Endodermal cell (in vitro differentiated cells): ENCODE results near the gene RPS23. TPM values are rescaled to one million over a fixed set of nuclear protein-coding genes. Genes with fewer than 3 reads are reported as not detected.

ENCODE experiments used
- DNase-seq: peaks from one replicate; pipeline ENCODE4 v3.0.0-alpha.2; 2017
- H3K27ac ChIP-seq: 2 replicates; pipeline ENCODE4 v1.5.1; 2013; ENCODE audit warnings: mild to moderate bottlenecking, low read depth, low read length, moderate library complexity
- H3K27me3 ChIP-seq: 2 replicates; pipeline ENCODE4 v1.6.1; 2013; ENCODE audit warnings: mild to moderate bottlenecking, low read length, moderate library complexity; ENCODE audit not compliant: insufficient read depth, control insufficient read depth, poor library complexity, severe bottlenecking
- H3K36me3 ChIP-seq: 2 replicates; pipeline ENCODE4 v1.7.0; 2013; ENCODE audit warnings: mild to moderate bottlenecking, low read length, moderate library complexity; ENCODE audit not compliant: control insufficient read depth, insufficient read depth
- H3K4me1 ChIP-seq: one replicate; pipeline ENCODE4 v1.7.0; 2013; ENCODE audit warnings: low read length; ENCODE audit not compliant: control insufficient read depth, insufficient read depth
- H3K4me3 ChIP-seq: 2 replicates; pipeline ENCODE4 v1.5.1; 2013; ENCODE audit warnings: mild to moderate bottlenecking, low read length, moderate library complexity
- H3K9ac ChIP-seq: 2 replicates; pipeline ENCODE4 v1.6.1; 2013; ENCODE audit warnings: mild to moderate bottlenecking, low read length, moderate library complexity; ENCODE audit not compliant: poor library complexity, severe bottlenecking; ENCODE audit errors: extremely low read depth
- H3K9me3 ChIP-seq: 2 replicates; pipeline ENCODE4 v1.6.1; 2013; ENCODE audit warnings: mild to moderate bottlenecking, low read length, moderate library complexity; ENCODE audit not compliant: control insufficient read depth
- H3K27ac Mint-ChIP-seq: 2 replicates; pipeline ENCODE4 v1.8.0; 2020; ENCODE audit warnings: mixed read lengths
- H3K27me3 Mint-ChIP-seq: 2 replicates; pipeline ENCODE4 v1.8.0; 2021; ENCODE audit warnings: mild to moderate bottlenecking, mixed read lengths; ENCODE audit not compliant: insufficient read depth
- H3K36me3 Mint-ChIP-seq: 2 replicates; pipeline ENCODE4 v1.8.0; 2020; ENCODE audit warnings: low read depth, mixed read lengths
- H3K4me1 Mint-ChIP-seq: 2 replicates; pipeline ENCODE4 v1.8.0; 2020; ENCODE audit warnings: mixed read lengths
- H3K4me3 Mint-ChIP-seq: 2 replicates; pipeline ENCODE4 v1.8.0; 2020; ENCODE audit warnings: mild to moderate bottlenecking, moderate library complexity, mixed read lengths
- H3K9me3 Mint-ChIP-seq: 2 replicates; pipeline ENCODE4 v1.8.0; 2020; ENCODE audit warnings: mild to moderate bottlenecking, mixed read lengths
- CTCF ChIP-seq: fragments of 200-600 bp; sonication (generic); conservative IDR thresholded peaks from 2 replicates; pipeline ENCODE4 v1.5.0; 2021; ENCODE audit warnings: antibody characterized with exemption, mild to moderate bottlenecking
- WGBS, 2 experiments: methylation state at CpG; one replicate each; pipeline versions ENCODE4 v1.1.5 to v1.1.7; 2013; ENCODE audit warnings: missing lambda C conversion rate in 2 of 2, mixed read lengths in 1 of 2; ENCODE audit not compliant: insufficient coverage in 1 of 2, insufficient read length in 1 of 2; 5-methylcytosine and 5-hydroxymethylcytosine counted together
- total RNA-seq, 2 donors: library from RNA; stranded (reverse); fragmentation: NEBNext Ultra II Directional in 1 of 2; extraction: Animal tissue kit (Norgen Biotek cat#: 25700) in 1 of 2; gene quantifications; 2 replicates in 1 of 2; 3 replicates in 1 of 2; pipeline ENCODE4 v1.2.1, GENCODE V29; 2021

RPS23 gene
- total RNA-seq, 2 donors from 2014 or later: 2,365 to 2,370 TPM

- Histone ChIP-seq H3K27me3 (no peaks in the 10 kb centered on the region), H3K4me1 (no peaks in the 10 kb centered on the region), H3K36me3 (no peaks in the 10 kb centered on the region), H3K9ac (no peak overlapping the region), H3K4me3 (no peak overlapping the region), H3K27ac (no peak overlapping the region), H3K9me3 (no peaks in the 10 kb centered on the region)
- H3K27me3 Mint-ChIP-seq: no peaks in the 10 kb centered on the region
- H3K9me3 Mint-ChIP-seq: no peaks in the 10 kb centered on the region
- no peak for DNase-seq
- H3K27ac Mint-ChIP-seq: peak overlapping the region; percentile 54
- no peak overlapping the region for H3K4me3 Mint-ChIP-seq
- peaks cover 10% of the 10 kb centered on the region for H3K36me3 Mint-ChIP-seq
- peak; percentile 40 for TF ChIP-seq CTCF
- WGBS, 2 experiments: 94% methylated on average over 1 of the region's 2 CpGs; no CpG with 5 or more reads in 1 of the 2 experiments
- peaks cover 21% of the 10 kb centered on the region for H3K4me1 Mint-ChIP-seq
Observed at GRCh38 chr5:82257247-82257646, 20.9 kb downstream of the RPS23 start.

GRCh38 chr5:82255844-82256243 is 22.3 kb downstream of the RPS23 start:
- DNase-seq: no peak
- H3K4me3 Mint-ChIP-seq: no peak overlapping the region
- H3K9me3 Mint-ChIP-seq: no peaks in the 10 kb centered on the region
- Histone ChIP-seq H3K9ac (no peak overlapping the region), H3K9me3 (no peaks in the 10 kb centered on the region), H3K4me1 (no peaks in the 10 kb centered on the region), H3K27me3 (no peaks in the 10 kb centered on the region), H3K36me3 (no peaks in the 10 kb centered on the region), H3K4me3 (no peak overlapping the region), H3K27ac (no peak overlapping the region)
- peaks cover 21% of the 10 kb centered on the region for H3K4me1 Mint-ChIP-seq
- no peak for TF ChIP-seq CTCF
- 87% methylated on average over 1 of the region's 1 CpG; no CpG with 5 or more reads in 1 of the 2 experiments for WGBS, 2 experiments
- H3K36me3 Mint-ChIP-seq: peaks cover 10% of the 10 kb centered on the region
- no peaks in the 10 kb centered on the region for H3K27me3 Mint-ChIP-seq
- H3K27ac Mint-ChIP-seq: peak overlapping the region; percentile 41

- H3K27me3 ChIP-seq: no peaks in the 10 kb centered on the region
- DNase-seq: no peak
- Mint-ChIP-seq H3K4me1 (peaks cover 13% of the 10 kb centered on the region), H3K36me3 (peaks cover 10% of the 10 kb centered on the region), H3K27ac (no peak overlapping the region), H3K27me3 (no peaks in the 10 kb centered on the region), H3K4me3 (no peak overlapping the region), H3K9me3 (no peaks in the 10 kb centered on the region)
- H3K9me3 ChIP-seq: no peaks in the 10 kb centered on the region
- no peak overlapping the region for H3K4me3 ChIP-seq
- no peaks in the 10 kb centered on the region for H3K4me1 ChIP-seq
- no peak for TF ChIP-seq CTCF
- H3K27ac ChIP-seq: no peak overlapping the region
- no peaks in the 10 kb centered on the region for H3K36me3 ChIP-seq
- no peak overlapping the region for H3K9ac ChIP-seq
Observed at GRCh38 chr5:82252744-82253143, 25.4 kb downstream of the RPS23 start.
